Thyroid gland (tissue), 4 donors: ENCODE results near the gene WFDC2. TPM values are rescaled to one million over a fixed set of nuclear protein-coding genes. Genes with fewer than 3 reads are reported as not detected.
"Not testable (repeated sequence)": the region's sequence is repeated elsewhere in the genome, so short reads cannot be mapped to it uniquely, and the experiment has no call there.

Experiments used
- DNase-seq, 2 donors: peaks; one replicate each; pipeline ENCODE4 v3.0.0-alpha.2; 2019
- H3K27ac ChIP-seq, 3 donors: fragments of 200-600 bp; sonication (generic); 1 replicate in 2 of 3; 2 replicates in 1 of 3; pipeline ENCODE4 v1.5.1; 2016 to 2019; ENCODE audit warnings: mild to moderate bottlenecking in 1 of 3, moderate library complexity in 1 of 3
- H3K27me3 ChIP-seq: fragments of 200-600 bp; sonication (generic); one replicate; pipeline ENCODE4 v1.5.1; 2019
- H3K36me3 ChIP-seq, 2 donors: fragments of 200-600 bp; sonication (generic); one replicate each; pipeline ENCODE4 v1.5.1; 2016 to 2019
- H3K4me1 ChIP-seq, 2 donors: fragments of 200-600 bp; sonication (generic); one replicate each; pipeline ENCODE4 v1.5.1; 2017 to 2019
- H3K4me3 ChIP-seq, 3 donors: fragments of 200-600 bp; sonication (generic); replicated peaks in 1 of 3; 1 replicate in 2 of 3; 2 replicates in 1 of 3; pipeline ENCODE4 v1.5.1; 2016; ENCODE audit warnings: mild to moderate bottlenecking in 1 of 3
- H3K9me3 ChIP-seq: fragments of 200-600 bp; sonication (generic); one replicate; pipeline ENCODE4 v1.5.1; 2017
- CTCF ChIP-seq, 6 experiments: fragments of 200-600 bp in 3 of 6; fragments of 450-650 bp in 3 of 6; sonication (generic) in 3 of 6; IDR thresholded peaks; one replicate each; pipeline ENCODE4 v1.5.1; 2016 to 2019; ENCODE audit warnings: antibody characterized with exemption in 6 of 6, mild to moderate bottlenecking in 2 of 6, inconsistent platforms in 1 of 6, moderate library complexity in 1 of 6
- POLR2A ChIP-seq, 2 donors: fragments of 450-650 bp; IDR thresholded peaks; one replicate each; pipeline ENCODE4 v1.6.1; 2017; ENCODE audit warnings: antibody characterized with exemption in 2 of 2, mild to moderate bottlenecking in 2 of 2, moderate library complexity in 1 of 2
- WGBS, 2 donors: methylation state at CpG; one replicate each; pipeline ENCODE4 v1.1.5; 2017; 5-methylcytosine and 5-hydroxymethylcytosine counted together
- intact Hi-C: fragments of 100-400 bp; cut with DNase I; formaldehyde crosslinking; loops from one replicate; pipeline ENCODE4 v1.15.1; 2023
- total RNA-seq, 4 donors: library from RNA; depleted of rRNA; stranded (reverse); fragments of >200 nt; gene quantifications; one replicate each; pipeline ENCODE4 v1.2.3, GENCODE V29; 2016

WFDC2 gene
- total RNA-seq, 4 donors from 2014 or later = 109 to 163 (median 131) TPM

DNA sequence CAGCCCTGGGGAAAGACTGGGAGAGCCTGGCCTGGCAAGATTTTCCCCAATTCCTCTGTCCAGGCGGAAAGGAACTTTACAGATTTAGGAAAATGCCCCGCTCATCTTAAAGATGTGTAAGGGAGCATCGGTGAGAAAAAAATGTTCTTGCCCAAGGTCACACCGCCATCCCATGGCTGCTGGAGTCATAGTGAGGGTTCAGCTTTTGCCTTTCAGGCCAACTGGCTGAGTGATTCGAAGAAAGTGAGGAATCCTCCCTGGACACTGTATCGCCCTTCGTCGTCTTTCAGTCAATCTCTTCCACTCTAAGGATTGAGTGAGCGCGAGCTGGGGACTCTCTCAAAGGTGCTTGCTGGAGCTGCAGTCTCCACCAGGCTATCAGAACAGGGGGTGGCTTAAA is 1.4 kb downstream of the WFDC2 start:
- Histone ChIP-seq H3K4me1 (peaks cover 18 to 26% of the 10 kb centered on the region in 2 donors), H3K4me3 (peak overlapping the region in 2 of 3 donors; percentile 35 to 46), H3K9me3 (no peaks in the 10 kb centered on the region), H3K27ac (peak overlapping the region; percentile 83 to 90 (median 89)), H3K36me3 (no peaks in the 10 kb centered on the region), H3K27me3 (no peaks in the 10 kb centered on the region)
- 18 to 23% methylated on average over 10 of the region's 10 CpGs for WGBS, 2 donors
- DNase-seq = peak; percentile 22 to 29
- intact Hi-C loops = no loop called here
- TF ChIP-seq POLR2A (IDR thresholded peaks at IDR 0.05) (no peak), CTCF (IDR thresholded peaks at IDR 0.05) (peak in 1 of 6 experiments; percentile 20)

GRCh38 chr20:45472286-45472685 is 2.7 kb downstream of the WFDC2 start:
- intact Hi-C loops, DNase-seq, H3K9me3 ChIP-seq, H3K27me3 ChIP-seq, H3K36me3 ChIP-seq, H3K27ac ChIP-seq, H3K4me3 ChIP-seq: not testable (repeated sequence)
- 90 to 92% methylated on average over 3 of the region's 3 CpGs for WGBS, 2 donors
- peaks cover 18 to 26% of the 10 kb centered on the region in 2 donors for H3K4me1 ChIP-seq

GRCh38 chr20:45477530-45478148 is 8.1 kb downstream of the WFDC2 start:
- H3K9me3 ChIP-seq, H3K36me3 ChIP-seq, H3K27me3 ChIP-seq, H3K4me3 ChIP-seq, intact Hi-C loops, H3K27ac ChIP-seq, H3K4me1 ChIP-seq: not testable (repeated sequence)
- peak; percentile 45 for DNase-seq
- 63 to 79% methylated on average over 4 to 7 of the region's 7 CpGs for WGBS, 2 donors

GRCh38 chr20:45479822-45480221 is 10.3 kb downstream of the WFDC2 start:
- intact Hi-C loops = no loop called here
- no peak for DNase-seq
- TF ChIP-seq CTCF (IDR thresholded peaks at IDR 0.05) (no peak), POLR2A (IDR thresholded peaks at IDR 0.05) (no peak)
- H3K4me3 ChIP-seq = no peak overlapping the region
- no peaks in the 10 kb centered on the region for H3K4me1 ChIP-seq
- no peak overlapping the region for H3K27ac ChIP-seq
- H3K9me3 ChIP-seq = no peaks in the 10 kb centered on the region
- H3K36me3 ChIP-seq = no peaks in the 10 kb centered on the region
- no peaks in the 10 kb centered on the region for H3K27me3 ChIP-seq
- WGBS, 2 donors = 91 to 95% methylated on average over 7 of the region's 7 CpGs

DNA sequence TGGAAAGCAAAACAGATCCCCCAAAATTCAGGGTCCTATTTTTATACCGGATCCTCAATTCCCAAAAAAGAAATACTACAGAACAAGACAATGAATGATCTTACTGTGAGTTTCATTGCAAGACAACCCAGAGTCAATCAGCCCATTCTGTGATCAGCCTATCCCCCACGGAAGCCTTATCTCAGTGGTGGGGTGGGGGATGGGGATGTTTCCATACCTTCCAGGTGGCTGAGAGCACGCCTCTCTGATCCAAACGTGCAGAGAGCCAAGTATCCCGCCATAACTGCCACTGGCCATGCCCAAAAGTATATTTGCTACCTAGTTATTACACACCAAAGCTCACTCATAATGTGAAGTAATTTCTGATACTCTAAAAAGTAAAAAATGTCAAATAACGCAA is 15.1 kb downstream of the WFDC2 start:
- Histone ChIP-seq H3K4me1 (no peaks in the 10 kb centered on the region), H3K4me3 (no peak overlapping the region), H3K36me3 (no peaks in the 10 kb centered on the region), H3K27ac (no peak overlapping the region), H3K9me3 (no peaks in the 10 kb centered on the region), H3K27me3 (no peaks in the 10 kb centered on the region)
- WGBS, 2 donors = 62 to 67% methylated on average over 6 of the region's 6 CpGs
- TF ChIP-seq POLR2A (IDR thresholded peaks at IDR 0.05) = no peak
- TF ChIP-seq CTCF (IDR thresholded peaks at IDR 0.05) = no peak
- DNase-seq = no peak
- intact Hi-C loops = no loop called here

- Histone ChIP-seq H3K36me3 (no peaks in the 10 kb centered on the region), H3K4me1 (no peaks in the 10 kb centered on the region), H3K27me3 (no peaks in the 10 kb centered on the region), H3K4me3 (no peak overlapping the region), H3K9me3 (no peaks in the 10 kb centered on the region), H3K27ac (no peak overlapping the region)
- WGBS, 2 donors = 85 to 88% methylated on average over 4 of the region's 4 CpGs
- DNase-seq = no peak
- no peak for TF ChIP-seq POLR2A (IDR thresholded peaks at IDR 0.05)
- TF ChIP-seq CTCF (IDR thresholded peaks at IDR 0.05) = no peak
- intact Hi-C loops = no loop called here
These were observed 15.8 kb downstream of the WFDC2 start for GRCh38 chr20:45485388-45485787.
